ENCODE measurements around the gene SUPT3H. TPM values are rescaled to one million over a fixed set of nuclear protein-coding genes. Genes with fewer than 3 reads are reported as not detected.
"Not testable (repeated sequence)": the region's sequence is repeated elsewhere in the genome, so short reads cannot be mapped to it uniquely, and the experiment has no call there.

The SUPT3H gene
- total RNA-seq, 2 experiments from 2014 or later: 8.7 to 9.0 TPM

DNA sequence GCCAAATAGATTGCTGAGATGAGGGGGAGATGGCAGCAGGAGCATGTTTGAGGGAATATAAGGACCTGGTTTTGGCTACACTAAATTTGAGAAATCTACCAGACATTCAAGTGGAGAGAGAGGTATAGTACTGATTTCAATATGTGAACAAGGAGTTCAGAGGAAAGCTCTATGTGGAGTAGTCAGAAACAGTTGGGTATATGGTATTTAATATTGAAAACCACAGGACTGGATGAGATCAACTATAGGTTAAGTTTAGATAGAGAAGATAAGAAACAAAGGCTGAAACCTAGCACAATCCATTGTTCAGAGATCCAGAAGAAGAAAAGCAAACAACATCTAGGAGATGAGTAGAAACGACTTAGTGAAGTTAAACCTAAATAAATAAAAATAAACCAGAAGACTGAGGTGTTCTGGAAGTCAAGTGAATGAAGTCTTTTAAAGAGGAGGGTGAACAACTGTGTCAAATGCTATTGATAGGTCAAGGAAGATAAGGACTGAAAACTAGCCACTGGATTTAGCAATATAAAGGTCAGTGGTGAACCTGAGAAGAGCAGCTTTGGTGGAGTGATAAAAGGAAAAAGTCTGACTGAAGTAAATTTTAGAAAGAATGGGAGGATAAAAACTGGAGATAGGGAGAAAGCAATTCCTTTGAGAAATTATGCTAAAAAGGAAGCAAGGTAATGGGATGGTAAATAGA, 170.8 kb downstream of the SUPT3H start:
- DNase-seq: no peak
- Mint-ChIP-seq H3K27me3 (no peaks in the 10 kb centered on the region), H3K9me3 (peaks cover 24% of the 10 kb centered on the region), H3K4me3 (no peak overlapping the region), H3K27ac (peak overlapping the region; percentile 28), H3K36me3 (ENCODE audit: low read depth) (peaks cover 16% of the 10 kb centered on the region), H3K4me1 (peaks cover 8% of the 10 kb centered on the region)
- POLR2A ChIA-PET: no interaction called here
- CTCF ChIA-PET: interaction anchor here (1.0 kb wide), 2 partner anchors 41 to 187 kb away, joined by 3 to 4 read pairs; no protein-coding TSS in a partner anchor

- Mint-ChIP-seq H3K27me3 (no peaks in the 10 kb centered on the region), H3K9me3 (no peaks in the 10 kb centered on the region), H3K36me3 (ENCODE audit: low read depth) (peaks cover 2% of the 10 kb centered on the region), H3K4me1 (peaks cover 6% of the 10 kb centered on the region), H3K4me3 (no peak overlapping the region), H3K27ac (no peak overlapping the region)
- ChIA-PET POLR2A (no interaction called here), CTCF (no interaction called here)
- DNase-seq: no peak
Measured at GRCh38 chr6:45201484-45201883, 176.2 kb downstream of the SUPT3H start.

- Mint-ChIP-seq H3K9me3 (no peaks in the 10 kb centered on the region), H3K27me3 (no peaks in the 10 kb centered on the region), H3K4me3 (no peak overlapping the region), H3K4me1 (peaks cover 4% of the 10 kb centered on the region), H3K36me3 (ENCODE audit: low read depth) (no peaks in the 10 kb centered on the region), H3K27ac (no peak overlapping the region)
- DNase-seq: no peak
- ChIA-PET CTCF (no interaction called here), POLR2A (no interaction called here)
Measured at GRCh38 chr6:45200510-45200909, 177.2 kb downstream of the SUPT3H start.

DNA sequence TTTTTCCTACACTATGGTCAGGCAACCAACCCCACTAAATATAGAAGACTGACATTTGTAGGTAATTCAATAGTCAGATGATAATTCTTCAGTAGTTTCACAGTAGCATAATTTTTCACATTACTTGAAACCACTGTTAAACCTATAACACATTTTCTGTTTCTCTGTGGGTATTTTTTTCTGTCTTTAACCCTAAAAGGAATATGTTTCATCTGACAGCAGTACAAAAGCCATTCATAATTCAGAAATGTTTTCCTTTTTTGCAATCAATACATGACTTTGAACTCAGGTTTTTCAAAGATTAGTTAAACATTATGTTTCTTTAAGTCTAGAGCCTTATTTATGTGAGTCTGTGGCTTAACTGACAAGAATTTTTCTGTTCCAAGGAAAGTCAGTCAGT, 178.2 kb downstream of the SUPT3H start:
- ChIA-PET CTCF (no interaction called here), POLR2A (no interaction called here)
- Mint-ChIP-seq H3K36me3 (ENCODE audit: low read depth) (no peaks in the 10 kb centered on the region), H3K27ac (no peak overlapping the region), H3K4me1 (peaks cover 4% of the 10 kb centered on the region), H3K9me3 (no peaks in the 10 kb centered on the region), H3K4me3 (no peak overlapping the region), H3K27me3 (no peaks in the 10 kb centered on the region)
- no peak for DNase-seq

- H3K36me3 Mint-ChIP-seq (ENCODE audit: low read depth): no peaks in the 10 kb centered on the region
- no peak for DNase-seq
- H3K4me1 Mint-ChIP-seq: peaks cover 4% of the 10 kb centered on the region
- H3K9me3 Mint-ChIP-seq: peaks cover 2% of the 10 kb centered on the region
- CTCF ChIA-PET: no interaction called here
- POLR2A ChIA-PET: no interaction called here
- no peak overlapping the region for H3K4me3 Mint-ChIP-seq
- no peaks in the 10 kb centered on the region for H3K27me3 Mint-ChIP-seq
- H3K27ac Mint-ChIP-seq: no peak overlapping the region
Measured at GRCh38 chr6:45196121-45196520, 181.6 kb downstream of the SUPT3H start.

DNA sequence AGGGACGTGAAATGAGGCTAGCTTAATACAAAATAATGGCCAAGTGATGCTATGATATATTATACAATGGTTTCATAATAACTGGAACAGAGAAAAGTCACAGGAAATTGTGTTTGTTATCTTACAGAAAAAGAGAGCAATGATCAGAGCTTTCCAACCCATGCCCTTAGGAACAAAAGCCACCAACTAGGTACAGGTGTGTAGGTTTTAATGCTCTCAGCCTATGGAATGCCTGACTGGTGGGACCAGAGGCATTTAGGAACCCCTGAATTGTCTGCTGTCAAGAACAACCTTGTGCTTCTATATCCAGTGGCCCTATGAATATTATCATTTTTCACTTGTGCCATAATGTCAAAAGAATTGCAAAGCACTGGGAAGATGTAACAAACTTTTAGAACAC, 182.6 kb downstream of the SUPT3H start:
- Mint-ChIP-seq H3K4me3 (no peak overlapping the region), H3K4me1 (peaks cover 4% of the 10 kb centered on the region), H3K9me3 (peaks cover 4% of the 10 kb centered on the region), H3K27me3 (no peaks in the 10 kb centered on the region), H3K27ac (no peak overlapping the region), H3K36me3 (ENCODE audit: low read depth) (no peaks in the 10 kb centered on the region)
- no peak for DNase-seq
- ChIA-PET CTCF (no interaction called here), POLR2A (interaction anchor here (0.6 kb wide), 1 partner anchor 568 kb away, joined by 4 read pairs; no protein-coding TSS in a partner anchor)

DNA sequence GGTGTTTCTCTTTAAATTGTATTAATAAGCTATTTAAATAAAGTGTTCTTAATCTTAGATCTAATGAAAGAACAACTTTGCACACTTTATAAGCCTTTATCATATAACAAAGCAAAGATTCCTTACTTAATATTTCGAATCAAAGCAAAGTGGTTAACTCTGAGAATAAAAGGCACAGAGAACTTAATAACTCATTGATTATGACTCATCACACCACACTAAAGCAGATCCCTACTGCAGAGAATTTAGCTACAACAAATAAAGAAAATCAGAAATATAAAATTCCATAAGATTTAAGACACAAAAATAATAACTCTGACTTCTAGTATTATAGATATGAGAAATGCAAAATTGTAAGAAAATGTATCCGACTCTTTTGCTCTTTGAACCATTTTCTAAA, 185.2 kb downstream of the SUPT3H start:
- H3K27me3 Mint-ChIP-seq: no peaks in the 10 kb centered on the region
- H3K27ac Mint-ChIP-seq: no peak overlapping the region
- ChIA-PET POLR2A (no interaction called here), CTCF (interaction anchor here (1.6 kb wide), 1 partner anchor 8 kb away, joined by 4 read pairs; no protein-coding TSS in a partner anchor)
- peaks cover 6% of the 10 kb centered on the region for H3K4me1 Mint-ChIP-seq
- no peak for DNase-seq
- H3K36me3 Mint-ChIP-seq (ENCODE audit: low read depth): no peaks in the 10 kb centered on the region
- peaks cover 9% of the 10 kb centered on the region for H3K9me3 Mint-ChIP-seq
- H3K4me3 Mint-ChIP-seq: no peak overlapping the region

GRCh38 chr6:45191414-45191813, 186.3 kb downstream of the SUPT3H start:
- H3K27ac Mint-ChIP-seq: no peak overlapping the region
- no peaks in the 10 kb centered on the region for H3K36me3 Mint-ChIP-seq (ENCODE audit: low read depth)
- peaks cover 10% of the 10 kb centered on the region for H3K4me1 Mint-ChIP-seq
- ChIA-PET CTCF (no interaction called here), POLR2A (no interaction called here)
- no peak overlapping the region for H3K4me3 Mint-ChIP-seq
- no peaks in the 10 kb centered on the region for H3K27me3 Mint-ChIP-seq
- no peak for DNase-seq
- peaks cover 9% of the 10 kb centered on the region for H3K9me3 Mint-ChIP-seq

DNA sequence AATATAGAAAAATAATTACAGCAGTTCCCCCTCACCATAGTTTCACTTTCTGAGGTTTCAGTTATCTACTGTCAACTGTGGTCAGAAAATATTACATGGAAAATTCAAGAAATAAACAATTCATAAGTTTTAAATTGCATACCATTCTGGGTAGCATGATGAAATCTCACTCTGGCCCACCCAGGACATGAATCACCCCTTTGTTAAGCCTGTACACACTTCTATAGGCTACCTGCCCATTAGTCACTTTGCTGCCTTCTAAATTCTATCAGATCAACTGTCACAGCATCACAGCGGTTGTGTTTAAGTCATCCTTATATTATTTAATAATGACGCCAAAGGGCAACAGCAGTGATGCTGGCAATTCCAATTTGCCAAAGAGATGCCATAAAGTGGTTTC, 189.9 kb downstream of the SUPT3H start:
- DNase-seq: no peak
- H3K27me3 Mint-ChIP-seq: no peaks in the 10 kb centered on the region
- H3K27ac Mint-ChIP-seq: no peak overlapping the region
- no peak overlapping the region for H3K4me3 Mint-ChIP-seq
- H3K4me1 Mint-ChIP-seq: peaks cover 28% of the 10 kb centered on the region
- ChIA-PET POLR2A (no interaction called here), CTCF (no interaction called here)
- H3K9me3 Mint-ChIP-seq: peaks cover 12% of the 10 kb centered on the region
- peaks cover 3% of the 10 kb centered on the region for H3K36me3 Mint-ChIP-seq (ENCODE audit: low read depth)

DNA sequence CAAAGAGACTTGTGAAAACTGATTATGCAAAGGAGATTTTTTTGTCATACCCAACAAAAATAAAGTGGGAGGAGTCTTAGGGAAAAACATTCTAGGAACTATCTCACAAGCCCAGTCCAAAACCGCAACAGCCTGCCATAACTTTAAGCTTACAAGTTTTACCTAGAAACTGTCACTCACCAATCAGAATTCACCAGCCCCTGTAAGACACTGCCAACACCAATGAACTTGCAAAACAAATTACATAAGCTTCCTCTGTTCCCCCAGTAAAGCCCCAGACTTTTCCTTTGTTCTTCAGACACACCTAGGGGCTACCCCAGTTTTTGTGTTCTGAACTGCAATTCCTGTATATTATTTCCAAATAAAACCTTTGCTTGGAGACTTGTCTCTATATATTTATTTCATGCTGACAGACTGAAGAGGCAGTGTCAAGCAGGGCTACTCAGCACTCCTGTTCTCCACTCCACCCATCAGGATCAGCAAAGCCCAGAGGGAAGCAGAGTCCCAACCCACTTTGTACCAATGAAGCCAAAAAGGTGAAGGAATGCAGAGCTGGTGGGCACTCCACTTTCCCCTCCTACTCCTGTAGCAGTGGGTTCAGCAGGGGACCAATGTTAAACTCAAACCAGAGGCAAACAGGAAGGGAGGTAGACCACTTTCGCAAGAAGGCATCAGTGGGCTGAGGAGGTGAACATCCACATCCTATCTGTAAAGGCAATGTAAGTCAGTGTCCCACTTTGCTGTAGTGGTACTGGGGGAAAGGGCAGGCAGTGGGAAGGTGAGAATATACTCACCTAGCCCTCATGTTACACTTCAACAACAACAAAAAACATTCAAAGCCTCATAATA, 192.1 kb downstream of the SUPT3H start:
- Mint-ChIP-seq H3K9me3 (peaks cover 12% of the 10 kb centered on the region), H3K4me1 (peaks cover 28% of the 10 kb centered on the region), H3K27ac (no peak overlapping the region), H3K27me3 (no peaks in the 10 kb centered on the region), H3K4me3 (no peak overlapping the region), H3K36me3 (ENCODE audit: low read depth) (peaks cover 3% of the 10 kb centered on the region)
- ChIA-PET POLR2A (interaction anchor here (0.6 kb wide), 1 partner anchor 338 kb away, joined by 9 read pairs; no protein-coding TSS in a partner anchor), CTCF (interaction anchor here (1.3 kb wide), 1 partner anchor 8 kb away, joined by 4 read pairs; no protein-coding TSS in a partner anchor)
- DNase-seq: no peak

GRCh38 chr6:45184937-45185336, 192.8 kb downstream of the SUPT3H start:
- Mint-ChIP-seq H3K27me3 (no peaks in the 10 kb centered on the region), H3K4me1 (peaks cover 28% of the 10 kb centered on the region), H3K9me3 (peaks cover 12% of the 10 kb centered on the region), H3K4me3 (no peak overlapping the region), H3K27ac (no peak overlapping the region), H3K36me3 (ENCODE audit: low read depth) (peaks cover 3% of the 10 kb centered on the region)
- ChIA-PET POLR2A (interaction anchor here (0.6 kb wide), 1 partner anchor 337 kb away, joined by 9 read pairs; no protein-coding TSS in a partner anchor), CTCF (interaction anchor here (1.3 kb wide), 1 partner anchor 9 kb away, joined by 4 read pairs; no protein-coding TSS in a partner anchor)
- DNase-seq: no peak

DNA sequence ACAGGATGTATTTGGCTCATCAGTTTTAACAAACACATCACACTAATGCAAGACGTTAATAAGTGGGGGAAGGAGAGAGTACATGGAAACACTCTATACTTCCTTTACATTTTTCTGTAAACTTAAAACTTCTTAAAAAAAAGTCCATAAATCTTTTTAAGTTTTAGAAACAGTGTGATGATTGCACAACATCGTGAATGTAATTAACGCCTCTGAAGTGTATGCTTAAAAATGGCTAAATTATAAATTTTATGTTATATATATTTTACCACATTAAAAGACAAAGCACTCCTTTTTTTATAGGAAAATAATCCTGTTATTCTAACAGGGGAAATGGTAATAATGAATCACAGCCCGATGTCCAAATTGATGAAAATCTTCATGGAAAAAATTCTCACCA, 193.7 kb downstream of the SUPT3H start:
- CTCF ChIA-PET: interaction anchor here (1.3 kb wide), 1 partner anchor 9 kb away, joined by 4 read pairs; no protein-coding TSS in a partner anchor
- peaks cover 28% of the 10 kb centered on the region for H3K4me1 Mint-ChIP-seq

DNA sequence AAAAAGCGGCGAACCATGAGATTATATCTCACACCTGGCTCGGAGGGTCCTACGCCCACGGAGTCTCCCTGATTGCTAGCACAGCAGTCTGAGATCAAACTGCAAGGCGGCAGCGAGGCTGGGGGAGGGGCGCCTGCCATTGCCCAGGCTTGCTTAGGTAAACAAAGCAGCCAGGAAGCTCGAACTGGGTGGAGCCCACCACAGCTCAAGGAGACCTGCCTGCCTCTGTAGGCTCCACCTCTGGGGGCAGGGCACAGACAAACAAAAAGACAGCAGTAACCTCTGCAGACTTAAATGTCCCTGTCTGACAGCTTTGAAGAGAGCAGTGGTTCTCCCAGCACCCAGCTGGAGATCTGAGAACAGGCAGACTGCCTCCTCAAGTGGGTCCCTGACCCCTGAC, 201.4 kb downstream of the SUPT3H start:
- CTCF ChIA-PET, H3K27me3 Mint-ChIP-seq, H3K9me3 Mint-ChIP-seq, POLR2A ChIA-PET, DNase-seq, H3K4me3 Mint-ChIP-seq: not testable (repeated sequence)
- Mint-ChIP-seq H3K36me3 (ENCODE audit: low read depth) (peaks cover 11% of the 10 kb centered on the region), H3K4me1 (peaks cover 22% of the 10 kb centered on the region), H3K27ac (peak overlapping the region; percentile 9)

More for the DNA sequence above, 193.7 kb downstream of the SUPT3H start:
- H3K36me3 Mint-ChIP-seq (ENCODE audit: low read depth): peaks cover 3% of the 10 kb centered on the region
- peaks cover 12% of the 10 kb centered on the region for H3K9me3 Mint-ChIP-seq
- no peak overlapping the region for H3K4me3 Mint-ChIP-seq
- no peak overlapping the region for H3K27ac Mint-ChIP-seq
- POLR2A ChIA-PET: no interaction called here
- no peak for DNase-seq
- H3K27me3 Mint-ChIP-seq: no peaks in the 10 kb centered on the region
